Mesothelial cell of epicardium (in vitro differentiated cells): ENCODE data around the gene CNP. TPM values are rescaled to one million over a fixed set of nuclear protein-coding genes. Genes with fewer than 3 reads are reported as not detected.
"Not testable (repeated sequence)": the region's sequence is repeated elsewhere in the genome, so short reads cannot be mapped to it uniquely, and the experiment has no call there.

Source experiments
- DNase-seq, 2 experiments: peaks; one replicate each; pipeline ENCODE4 v3.0.0; 2021; ENCODE audit warnings: low spot score in 2 of 2; ENCODE audit not compliant: unreplicated experiment in 2 of 2
- H3K27ac Mint-ChIP-seq: 2 replicates; pipeline ENCODE4 v1.8.0; 2021; ENCODE audit warnings: mixed read lengths
- H3K27me3 Mint-ChIP-seq: 2 replicates; pipeline ENCODE4 v1.8.0; 2021; ENCODE audit warnings: low read depth, mixed read lengths
- H3K36me3 Mint-ChIP-seq: 2 replicates; pipeline ENCODE4 v1.8.0; 2021; ENCODE audit warnings: mixed read lengths
- H3K4me1 Mint-ChIP-seq: 2 replicates; pipeline ENCODE4 v1.8.0; 2021; ENCODE audit warnings: mixed read lengths
- H3K4me3 Mint-ChIP-seq: 2 replicates; pipeline ENCODE4 v1.8.0; 2021; ENCODE audit warnings: mild to moderate bottlenecking, moderate library complexity, mixed read lengths
- H3K9me3 Mint-ChIP-seq: 2 replicates; pipeline ENCODE4 v1.8.0; 2021; ENCODE audit warnings: mixed read lengths
- CTCF ChIP-seq: fragments of 200-600 bp; sonication (generic); IDR thresholded peaks from one replicate; pipeline ENCODE4 v1.5.0; 2021; ENCODE audit warnings: antibody characterized with exemption; ENCODE audit not compliant: unreplicated experiment
- total RNA-seq: library from RNA; stranded (reverse); gene quantifications from 3 replicates; pipeline ENCODE4 v1.2.1, GENCODE V29; 2021

Gene CNP
- total RNA-seq, 1 donor from 2014 or later = 67.6 TPM

- Mint-ChIP-seq H3K9me3 (no peaks in the 10 kb centered on the region), H3K27me3 (no peaks in the 10 kb centered on the region), H3K27ac (no peak overlapping the region), H3K36me3 (peaks cover 27% of the 10 kb centered on the region), H3K4me3 (no peak overlapping the region), H3K4me1 (no peaks in the 10 kb centered on the region)
- no peak for DNase-seq
- no peak for TF ChIP-seq CTCF
Observed at GRCh38 chr17:42001729-42002128, 35.1 kb downstream of the CNP start.

- no peaks in the 10 kb centered on the region for H3K27me3 Mint-ChIP-seq
- DNase-seq = no peak
- no peak overlapping the region for H3K27ac Mint-ChIP-seq
- no peak overlapping the region for H3K4me3 Mint-ChIP-seq
- no peak for TF ChIP-seq CTCF
- H3K36me3 Mint-ChIP-seq = peaks cover 26% of the 10 kb centered on the region
- H3K9me3 Mint-ChIP-seq = no peaks in the 10 kb centered on the region
- no peaks in the 10 kb centered on the region for H3K4me1 Mint-ChIP-seq
Observed at GRCh38 chr17:42002175-42002791, 35.7 kb downstream of the CNP start.

- Mint-ChIP-seq H3K9me3 (no peaks in the 10 kb centered on the region), H3K4me3 (no peak overlapping the region), H3K27me3 (no peaks in the 10 kb centered on the region), H3K36me3 (peaks cover 24% of the 10 kb centered on the region), H3K4me1 (no peaks in the 10 kb centered on the region), H3K27ac (no peak overlapping the region)
- no peak for TF ChIP-seq CTCF
- no peak for DNase-seq
Observed at GRCh38 chr17:42002792-42003301, 36.3 kb downstream of the CNP start.

DNA sequence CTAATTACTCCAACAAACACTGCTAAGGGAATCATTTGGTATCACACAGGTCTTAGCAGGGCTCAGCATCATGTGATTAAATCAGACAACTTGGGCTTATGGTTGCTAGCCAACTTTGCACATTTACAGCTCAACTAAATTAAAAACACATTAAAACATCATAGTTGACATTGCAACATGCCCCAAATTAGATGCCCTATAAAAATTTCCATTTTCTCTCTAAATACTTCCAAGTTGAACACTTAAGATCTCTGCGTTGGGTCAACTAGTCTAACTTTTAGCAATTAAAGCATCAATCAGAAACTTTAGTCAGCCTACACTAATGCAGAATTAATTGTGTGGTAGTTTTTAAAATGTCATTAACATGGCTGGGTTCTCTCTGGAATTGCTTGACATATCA lies 38.6 kb downstream of the CNP start:
- Mint-ChIP-seq H3K27me3 (no peaks in the 10 kb centered on the region), H3K9me3 (no peaks in the 10 kb centered on the region), H3K36me3 (peaks cover 17% of the 10 kb centered on the region), H3K27ac (no peak overlapping the region), H3K4me1 (no peaks in the 10 kb centered on the region), H3K4me3 (no peak overlapping the region)
- DNase-seq = no peak
- no peak for TF ChIP-seq CTCF

DNA sequence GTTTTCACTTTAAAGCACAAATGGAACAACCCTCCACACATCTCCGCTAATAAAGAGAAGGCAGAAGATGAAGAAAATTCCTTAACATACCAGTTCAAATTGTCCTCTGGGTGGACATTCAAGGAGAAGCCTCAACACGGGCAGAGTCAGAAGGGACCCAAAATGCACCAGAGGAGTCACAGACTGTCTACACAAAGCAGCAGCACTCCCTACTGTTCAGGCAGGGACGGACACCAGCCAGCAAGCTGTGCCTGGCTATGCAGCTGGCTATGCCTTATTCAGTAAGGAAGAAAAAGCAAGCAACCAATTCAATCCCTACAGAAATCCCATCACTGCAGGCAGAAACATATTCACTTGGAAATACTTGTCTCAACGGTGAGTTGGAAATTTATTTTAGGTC lies 42.6 kb downstream of the CNP start:
- DNase-seq = no peak
- Mint-ChIP-seq H3K27me3 (no peaks in the 10 kb centered on the region), H3K9me3 (no peaks in the 10 kb centered on the region), H3K36me3 (peaks cover 11% of the 10 kb centered on the region), H3K4me1 (peaks cover 4% of the 10 kb centered on the region), H3K4me3 (no peak overlapping the region), H3K27ac (no peak overlapping the region)
- TF ChIP-seq CTCF = no peak

DNA sequence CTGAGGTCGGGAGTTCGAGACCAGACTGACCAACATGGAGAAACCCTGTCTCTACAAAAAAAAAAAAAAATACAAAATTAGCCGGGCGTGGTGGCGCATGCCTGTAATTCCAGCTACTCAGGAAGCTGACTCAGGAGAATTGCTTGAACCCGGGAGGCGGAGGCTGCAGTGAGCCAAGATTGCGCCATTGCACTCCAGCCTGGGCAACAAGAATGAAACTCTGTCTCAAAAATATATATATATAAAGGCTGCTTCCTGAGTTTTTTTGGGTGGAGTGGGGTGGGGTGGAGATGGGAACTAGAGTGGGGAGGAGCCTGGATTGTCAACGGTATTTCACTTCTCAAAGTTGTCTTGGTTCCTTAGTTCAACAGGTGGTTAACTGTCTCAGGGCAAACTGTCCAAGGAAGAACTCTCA lies 43.7 kb downstream of the CNP start:
- H3K4me1 Mint-ChIP-seq, H3K27me3 Mint-ChIP-seq, DNase-seq, H3K9me3 Mint-ChIP-seq, H3K27ac Mint-ChIP-seq, H3K4me3 Mint-ChIP-seq: not testable (repeated sequence)
- H3K36me3 Mint-ChIP-seq = peaks cover 11% of the 10 kb centered on the region
